Fibroblast of upper back skin (primary cell): ENCODE measurements around the gene WDR5.
"Not testable (repeated sequence)": the region's sequence is repeated elsewhere in the genome, so short reads cannot be mapped to it uniquely, and the experiment has no call there.

Source experiments
- DNase-seq: peaks from one replicate; pipeline ENCODE4 v3.0.0-alpha.2; 2013

Gene WDR5

GRCh38 chr9:134135343-134136117 lies at the start of gene WDR5:
Gene WDR5, plus strand, starts transcription at chr9:134136082. Its CDS starts 3,796 bp downstream, at chr9:134139878.
- DNase-seq, result peak; percentile 87

GRCh38 chr9:134088063-134088725 lies 47.7 kb upstream of the WDR5 start:
- DNase-seq, result no peak

GRCh38 chr9:134089972-134090371 lies 45.9 kb upstream of the WDR5 start:
- no peak for DNase-seq

GRCh38 chr9:134099123-134099761 lies 36.6 kb upstream of the WDR5 start:
- DNase-seq, result peak; percentile 7

GRCh38 chr9:134100040-134100439 lies 35.8 kb upstream of the WDR5 start:
- no peak for DNase-seq

GRCh38 chr9:134101133-134101532 lies 34.7 kb upstream of the WDR5 start:
- peak; percentile 7 for DNase-seq

GRCh38 chr9:134101623-134102149 lies 34.2 kb upstream of the WDR5 start:
- no peak for DNase-seq

- DNase-seq, result no peak
These were observed 32.4 kb upstream of the WDR5 start for GRCh38 chr9:134103391-134103998.

- no peak for DNase-seq
These were observed 24.8 kb upstream of the WDR5 start for GRCh38 chr9:134111064-134111463.

- no peak for DNase-seq
These were observed 23.3 kb upstream of the WDR5 start for GRCh38 chr9:134112561-134112960.

GRCh38 chr9:134118972-134119371 lies 16.9 kb upstream of the WDR5 start:
- not testable (repeated sequence) for DNase-seq

- DNase-seq, result no peak
These were observed 12.1 kb upstream of the WDR5 start for GRCh38 chr9:134123764-134124128.

- no peak for DNase-seq
These were observed 10.3 kb upstream of the WDR5 start for GRCh38 chr9:134125413-134126095.

- DNase-seq, result no peak
These were observed 9.5 kb upstream of the WDR5 start for GRCh38 chr9:134126373-134126772.

- no peak for DNase-seq
These were observed 8.8 kb upstream of the WDR5 start for GRCh38 chr9:134127065-134127580.

GRCh38 chr9:134127616-134128015 lies 8.3 kb upstream of the WDR5 start:
- DNase-seq, result no peak

- DNase-seq, result peak; percentile 28
These were observed 6.9 kb upstream of the WDR5 start for GRCh38 chr9:134128727-134129679.

GRCh38 chr9:134130503-134131375 lies 5.1 kb upstream of the WDR5 start:
- peak; percentile 34 for DNase-seq

- DNase-seq, result no peak
These were observed 4.2 kb upstream of the WDR5 start for GRCh38 chr9:134131471-134132207.
